ENCODE measurements around the gene DCTN4. TPM values are rescaled to one million over a fixed set of nuclear protein-coding genes. Genes with fewer than 3 reads are reported as not detected.

DCTN4 gene
- total and polyA plus RNA-seq, 5 experiments from 2014 or later, result 8.1 to 49.4 (median 11.5) TPM

DNA sequence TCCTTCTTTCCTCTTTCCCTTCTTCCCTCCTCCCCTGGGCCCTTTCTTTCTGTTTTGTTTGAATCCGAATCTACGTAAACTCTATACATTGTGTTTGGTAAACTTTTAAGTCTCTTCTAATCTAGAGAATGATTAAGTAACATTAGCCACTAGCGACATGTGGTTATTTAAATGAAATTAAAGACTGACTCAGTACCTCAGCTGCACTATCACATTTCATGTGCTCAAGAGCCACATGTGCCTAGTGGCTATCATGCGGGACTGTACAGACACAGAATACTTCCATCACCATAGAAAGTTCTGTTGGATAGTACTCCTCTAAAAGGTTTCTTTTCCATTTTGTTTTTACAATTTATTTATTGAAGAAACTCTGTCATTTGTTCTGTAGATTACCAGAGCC lies 29.0 kb downstream of the DCTN4 start:
- Mint-ChIP-seq H3K27me3 (no peaks in the 10 kb centered on the region), H3K4me3 (no peak overlapping the region), H3K9me3 (peaks cover 0 to 2% (median 0%) of the 10 kb centered on the region in 9 donors), H3K36me3 (peaks cover 17 to 82% (median 44%) of the 10 kb centered on the region in 3 donors), H3K4me1 (peaks cover 1 to 10% (median 7%) of the 10 kb centered on the region in 4 donors), H3K27ac (peak overlapping the region in 2 of 10 donors; percentile 53 to 80)
- POLR2A ChIA-PET, result no interaction called here
- ATAC-seq, result no peak
- DNase-seq, result no peak

GRCh38 chr5:150723845-150724244 lies 35.0 kb downstream of the DCTN4 start:
- POLR2A ChIA-PET, result no interaction called here
- DNase-seq, result no peak
- Mint-ChIP-seq H3K9me3 (no peaks in the 10 kb centered on the region), H3K4me3 (no peak overlapping the region), H3K27ac (no peak overlapping the region), H3K27me3 (no peaks in the 10 kb centered on the region), H3K36me3 (peaks cover 11 to 85% (median 35%) of the 10 kb centered on the region in 3 donors), H3K4me1 (peaks cover 0 to 2% (median 0%) of the 10 kb centered on the region in 4 donors)
- ATAC-seq, result no peak

GRCh38 chr5:150710165-150710564 lies 48.7 kb downstream of the DCTN4 start:
- H3K4me3 Mint-ChIP-seq, result no peak overlapping the region
- H3K4me1 Mint-ChIP-seq, result no peaks in the 10 kb centered on the region
- POLR2A ChIA-PET, result interaction anchor here (1.8 kb wide), 1 partner anchor 9 kb away, joined by 7 read pairs; the partner anchor contains the start of gene RBM22
- no peaks in the 10 kb centered on the region for H3K9me3 Mint-ChIP-seq
- no peak overlapping the region for H3K27ac Mint-ChIP-seq
- H3K36me3 Mint-ChIP-seq, result peaks cover 4 to 66% (median 7%) of the 10 kb centered on the region in 3 donors
- ATAC-seq (no peak), DNase-seq (peak in 1 of 10 donors; percentile 13)
- H3K27me3 Mint-ChIP-seq, result no peaks in the 10 kb centered on the region

GRCh38 chr5:150706776-150707390 lies 51.9 kb downstream of the DCTN4 start:
- H3K4me1 Mint-ChIP-seq, result peaks cover 0 to 2% (median 0%) of the 10 kb centered on the region in 4 donors
- no peak for DNase-seq
- no peaks in the 10 kb centered on the region for H3K27me3 Mint-ChIP-seq
- peak overlapping the region in 5 of 10 donors; percentile 4 to 57 (median 29) for H3K27ac Mint-ChIP-seq
- no peaks in the 10 kb centered on the region for H3K9me3 Mint-ChIP-seq
- POLR2A ChIA-PET, result interaction anchor here (0.6 kb wide), 1 partner anchor 56 kb away, joined by 3 read pairs; no protein-coding TSS in a partner anchor
- H3K4me3 Mint-ChIP-seq, result no peak overlapping the region
- H3K36me3 Mint-ChIP-seq, result peaks cover 4 to 43% (median 7%) of the 10 kb centered on the region in 3 donors
- no peak for ATAC-seq

DNA sequence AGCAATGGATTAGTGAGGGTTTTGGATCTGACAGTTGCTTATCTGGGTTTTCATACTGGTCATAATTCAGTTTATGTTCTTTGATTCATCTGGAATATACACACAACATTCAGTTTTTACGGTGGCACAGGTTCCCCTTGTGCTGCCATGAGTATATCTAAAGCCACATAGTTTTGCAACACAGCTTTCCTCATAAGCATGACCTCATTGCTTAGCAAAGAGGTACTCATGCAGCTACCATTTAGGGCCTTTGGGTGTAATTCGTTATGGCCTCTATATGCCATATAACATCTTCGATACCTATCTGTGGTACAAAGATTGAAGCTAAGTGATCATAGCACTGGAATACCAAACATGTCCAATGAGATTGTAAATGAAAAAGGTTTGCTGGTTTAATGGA lies 55.1 kb downstream of the DCTN4 start:
- H3K4me1 Mint-ChIP-seq, result peaks cover 0 to 2% (median under 1%) of the 10 kb centered on the region in 4 donors
- H3K27ac Mint-ChIP-seq, result no peak overlapping the region
- ATAC-seq (no peak), DNase-seq (no peak)
- H3K4me3 Mint-ChIP-seq, result no peak overlapping the region
- POLR2A ChIA-PET, result no interaction called here
- no peaks in the 10 kb centered on the region for H3K27me3 Mint-ChIP-seq
- H3K36me3 Mint-ChIP-seq, result peaks cover 0 to 20% (median 8%) of the 10 kb centered on the region in 3 donors
- no peaks in the 10 kb centered on the region for H3K9me3 Mint-ChIP-seq

GRCh38 chr5:150700594-150701377 lies 58.0 kb downstream of the DCTN4 start, which contains the start of gene RBM22:
TSS of gene RBM22 (minus strand) at chr5:150701062. CDS start at chr5:150700985, 77 bp downstream.
- no peak within 1 kb of the TSS for H3K4me3 Mint-ChIP-seq
- H3K27ac Mint-ChIP-seq, result no peak within 1 kb of the TSS

DNA sequence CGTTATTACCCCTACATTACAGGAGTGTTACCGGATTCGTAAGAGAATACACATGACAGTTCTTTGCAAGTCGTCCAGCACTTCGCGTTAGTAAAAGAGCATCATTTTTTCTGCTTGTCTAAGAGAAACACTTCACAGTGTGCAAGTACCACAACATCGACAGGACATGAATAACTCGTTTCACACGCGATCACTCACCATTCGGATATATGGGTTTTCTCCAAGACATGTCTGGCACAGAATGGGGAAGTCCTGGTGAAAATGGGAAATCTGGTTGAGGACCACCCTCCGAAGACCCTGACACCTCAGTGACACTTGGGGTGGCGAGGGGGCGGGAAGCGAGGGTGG lies 58.6 kb downstream of the DCTN4 start:
- ATAC-seq (peak; percentile 0 to 11), DNase-seq (no peak)
- peaks cover 0 to 41% (median 9%) of the 10 kb centered on the region in 3 donors for H3K36me3 Mint-ChIP-seq
- no peak overlapping the region for H3K27ac Mint-ChIP-seq
- H3K4me3 Mint-ChIP-seq, result no peak overlapping the region
- H3K27me3 Mint-ChIP-seq, result no peaks in the 10 kb centered on the region
- H3K4me1 Mint-ChIP-seq, result peaks cover 0 to 7% (median under 1%) of the 10 kb centered on the region in 4 donors
- no peaks in the 10 kb centered on the region for H3K9me3 Mint-ChIP-seq
- POLR2A ChIA-PET, result interaction anchor here (0.6 to 2.4 kb wide), 14 partner anchors 9 to 1071 kb away, joined by 3 to 27 read pairs (median 8); partner anchors contain the start of genes CD74, DCTN4, G3BP1 and IRGM

More at GRCh38 chr5:150700594-150701377, 58.0 kb downstream of the DCTN4 start, which contains the start of gene RBM22:
- no peaks in the 10 kb centered on the region for H3K9me3 Mint-ChIP-seq
- POLR2A ChIA-PET, result interaction anchor here (0.6 to 2.4 kb wide), 21 partner anchors 8 to 1070 kb away, joined by 3 to 27 read pairs (median 7); partner anchors contain the start of genes CCDC69, CD74, DCTN4 and G3BP1
- peaks cover 0 to 7% (median under 1%) of the 10 kb centered on the region in 4 donors for H3K4me1 Mint-ChIP-seq
- H3K36me3 Mint-ChIP-seq, result peaks cover 0 to 35% (median 9%) of the 10 kb centered on the region in 3 donors
- H3K27me3 Mint-ChIP-seq, result no peaks in the 10 kb centered on the region
- ATAC-seq (peak; percentile 93 to 94), DNase-seq (peak; percentile 84 to 96 (median 92))

DNA sequence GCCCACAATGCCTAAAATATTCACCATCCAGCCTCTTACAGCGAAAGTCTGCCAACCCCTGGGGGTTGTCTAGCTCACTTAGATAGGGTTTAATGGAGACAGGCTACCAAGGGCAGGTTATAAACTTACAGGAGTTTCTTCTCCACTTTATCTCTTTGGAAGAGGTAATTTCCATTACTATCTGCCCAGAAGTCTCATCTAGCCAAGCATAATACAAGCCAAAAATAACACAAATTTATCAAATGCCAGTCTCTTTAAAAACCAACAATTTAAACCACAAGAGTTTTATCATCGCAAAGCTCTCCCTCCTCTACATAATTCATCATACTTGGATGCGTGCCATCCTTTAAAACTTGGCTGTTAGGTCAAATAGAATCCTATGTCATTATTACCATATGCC lies 64.2 kb downstream of the DCTN4 start:
- peaks cover 0 to 7% (median 0%) of the 10 kb centered on the region in 4 donors for H3K4me1 Mint-ChIP-seq
- peaks cover 0 to 92% (median 25%) of the 10 kb centered on the region in 3 donors for H3K36me3 Mint-ChIP-seq
- DNase-seq (no peak), ATAC-seq (no peak)
- POLR2A ChIA-PET, result no interaction called here
- H3K4me3 Mint-ChIP-seq, result no peak overlapping the region
- no peaks in the 10 kb centered on the region for H3K27me3 Mint-ChIP-seq
- H3K9me3 Mint-ChIP-seq, result no peaks in the 10 kb centered on the region
- peak overlapping the region in 2 of 10 donors; percentile 5 to 33 for H3K27ac Mint-ChIP-seq

GRCh38 chr5:150692276-150692675 lies 66.5 kb downstream of the DCTN4 start:
- Mint-ChIP-seq H3K36me3 (peaks cover 0 to 84% (median 24%) of the 10 kb centered on the region in 3 donors), H3K4me1 (no peaks in the 10 kb centered on the region), H3K27me3 (no peaks in the 10 kb centered on the region), H3K4me3 (no peak overlapping the region), H3K9me3 (no peaks in the 10 kb centered on the region), H3K27ac (peak overlapping the region in 4 of 10 donors; percentile 5 to 81 (median 30))
- DNase-seq, result no peak
- POLR2A ChIA-PET, result no interaction called here
- ATAC-seq, result no peak

DNA sequence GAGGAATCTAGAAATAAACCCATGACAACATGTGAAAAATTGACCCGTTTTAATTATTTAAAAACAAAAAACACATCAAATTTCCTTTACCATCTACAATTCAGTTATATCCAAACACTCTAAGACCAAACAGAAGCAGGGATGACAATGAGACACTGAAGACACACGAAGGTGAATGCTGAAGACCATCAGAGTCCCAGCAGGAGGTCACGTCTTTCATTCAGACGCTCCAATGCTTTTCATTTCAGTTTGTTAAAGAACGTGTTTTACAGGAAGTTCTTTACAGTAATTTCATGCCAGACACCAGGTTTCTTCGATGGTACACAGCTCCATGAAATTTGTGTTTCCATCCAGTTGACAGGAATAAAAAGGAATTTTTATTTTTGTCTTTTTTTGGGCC lies 68.1 kb downstream of the DCTN4 start:
- no peaks in the 10 kb centered on the region for H3K9me3 Mint-ChIP-seq
- ATAC-seq (no peak), DNase-seq (no peak)
- H3K36me3 Mint-ChIP-seq, result peaks cover 0 to 77% (median 21%) of the 10 kb centered on the region in 3 donors
- no peak overlapping the region for H3K27ac Mint-ChIP-seq
- POLR2A ChIA-PET, result interaction anchor here (0.7 kb wide), 1 partner anchor 485 kb away, joined by 3 read pairs; no protein-coding TSS in a partner anchor
- H3K4me1 Mint-ChIP-seq, result no peaks in the 10 kb centered on the region
- no peaks in the 10 kb centered on the region for H3K27me3 Mint-ChIP-seq
- no peak overlapping the region for H3K4me3 Mint-ChIP-seq

- no peaks in the 10 kb centered on the region for H3K9me3 Mint-ChIP-seq
- DNase-seq (no peak), ATAC-seq (no peak)
- H3K4me3 Mint-ChIP-seq, result no peak overlapping the region
- peak overlapping the region in 1 of 10 donors; percentile 53 for H3K27ac Mint-ChIP-seq
- POLR2A ChIA-PET, result no interaction called here
- H3K4me1 Mint-ChIP-seq, result no peaks in the 10 kb centered on the region
- H3K27me3 Mint-ChIP-seq, result no peaks in the 10 kb centered on the region
- peaks cover 0 to 66% (median 21%) of the 10 kb centered on the region in 3 donors for H3K36me3 Mint-ChIP-seq
Observed at GRCh38 chr5:150689120-150689519, 69.7 kb downstream of the DCTN4 start.

DNA sequence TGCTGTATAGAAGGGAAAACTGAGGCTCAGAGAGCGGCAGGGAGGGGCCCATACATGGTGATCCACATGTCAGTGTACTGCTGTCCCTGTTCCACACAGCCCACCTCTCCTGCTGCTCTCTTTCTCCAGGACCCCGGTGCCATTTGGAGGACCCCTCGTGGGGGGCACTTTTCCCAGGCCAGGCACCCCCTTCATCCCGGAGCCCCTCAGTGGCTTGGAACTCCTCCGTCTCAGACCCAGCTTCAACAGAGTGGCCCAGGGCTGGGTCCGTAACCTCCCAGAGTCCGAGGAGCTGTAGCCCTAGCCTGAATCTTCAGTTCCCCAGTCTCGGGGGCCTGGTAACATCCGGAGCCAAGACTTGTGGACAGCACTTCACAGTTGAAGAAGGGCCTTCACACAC lies 82.2 kb downstream of the DCTN4 start:
- no peak for DNase-seq
- H3K4me3 Mint-ChIP-seq, result no peak overlapping the region
- POLR2A ChIA-PET, result no interaction called here
- peaks cover 0 to 14% (median 1%) of the 10 kb centered on the region in 3 donors for H3K36me3 Mint-ChIP-seq
- no peaks in the 10 kb centered on the region for H3K9me3 Mint-ChIP-seq
- ATAC-seq, result no peak
- H3K27ac Mint-ChIP-seq, result no peak overlapping the region
- peaks cover 2 to 7% (median 5%) of the 10 kb centered on the region in 4 donors for H3K4me1 Mint-ChIP-seq
- H3K27me3 Mint-ChIP-seq, result peaks cover 0 to 1% (median 0%) of the 10 kb centered on the region in 5 donors
